Activated naive CD4-positive, alpha-beta T cell treated with anti-CD3 and anti-CD28 coated beads, Interleukin-2, amount 50 U/mL, for 72 hours (primary cell): Measurements from ENCODE around the gene SMAD4. TPM values are rescaled to one million over a fixed set of nuclear protein-coding genes. Genes with fewer than 3 reads are reported as not detected.
"Not testable (repeated sequence)": the region's sequence is repeated elsewhere in the genome, so short reads cannot be mapped to it uniquely, and the experiment has no call there.

ENCODE experiments used
- ATAC-seq, 2 donors: fragments of 150-1000 bp; cut with Tn5 transposase; 2 replicates each; pipeline ENCODE4 v1.10.0; 2021; ENCODE audit warnings: mild to moderate bottlenecking in 2 of 2, moderate library complexity in 2 of 2
- DNase-seq, 2 donors: peaks; one replicate each; pipeline ENCODE4 v3.0.0; 2021 to 2022; ENCODE audit warnings: low spot score in 2 of 2
- H3K27ac Mint-ChIP-seq, 2 donors: one replicate each; pipeline ENCODE4 v1.8.0; 2022; ENCODE audit warnings: mild to moderate bottlenecking in 2 of 2, mixed read lengths in 2 of 2
- H3K36me3 Mint-ChIP-seq, 2 donors: one replicate each; pipeline ENCODE4 v1.8.0; 2022; ENCODE audit warnings: mixed read lengths in 2 of 2
- H3K9me3 Mint-ChIP-seq, 2 donors: one replicate each; pipeline ENCODE4 v1.8.0; 2022; ENCODE audit warnings: mixed read lengths in 2 of 2
- total RNA-seq, 2 donors: library from RNA; stranded (reverse); gene quantifications; one replicate each; pipeline ENCODE4 v1.2.3, GENCODE V29; 2022

Gene SMAD4
- 10 to 100 TPM; 86.7 to 90.0 TPM for total RNA-seq

GRCh38 chr18:51029694-51030536 lies at the start of gene SMAD4:
Gene SMAD4 (plus strand): TSS chr18:51030213. CDS start chr18:51047047, 16,834 bp downstream.
- H3K36me3 Mint-ChIP-seq: peaks cover 31 to 33% of the 10 kb centered on the region in 2 donors
- no peaks in the 10 kb centered on the region for H3K9me3 Mint-ChIP-seq
- ATAC-seq: peak; percentile 87 to 91
- H3K27ac Mint-ChIP-seq: peak within 1 kb of the TSS; percentile 99
- peak; percentile 98 for DNase-seq

DNA sequence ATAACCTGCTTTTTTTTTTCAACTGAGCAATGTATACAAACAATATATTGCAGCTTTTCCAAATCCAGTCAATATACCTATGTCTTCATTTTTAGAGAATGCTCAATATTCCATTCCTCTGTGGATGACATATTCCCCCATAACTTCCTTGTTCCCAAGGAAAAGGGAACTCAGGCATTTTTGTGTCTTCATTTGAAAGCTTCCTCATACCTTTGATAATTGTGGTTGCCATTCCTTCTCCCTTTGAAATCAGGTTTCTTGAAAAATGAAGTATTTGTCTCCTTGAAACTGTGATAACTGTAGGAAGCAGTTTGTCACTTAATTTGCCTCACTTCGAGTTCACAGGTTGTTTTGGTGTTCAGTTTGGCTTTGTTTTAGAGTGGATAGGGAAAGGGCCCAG lies 48.6 kb upstream of the SMAD4 start:
- ATAC-seq (no peak), DNase-seq (no peak)
- Mint-ChIP-seq H3K9me3 (peaks cover 0 to 5% of the 10 kb centered on the region in 2 donors), H3K27ac (no peak overlapping the region), H3K36me3 (peaks cover 23 to 25% of the 10 kb centered on the region in 2 donors)

GRCh38 chr18:50982086-50982801 lies 47.8 kb upstream of the SMAD4 start:
- peaks cover 14 to 16% of the 10 kb centered on the region in 2 donors for H3K36me3 Mint-ChIP-seq
- ATAC-seq (no peak), DNase-seq (no peak)
- H3K27ac Mint-ChIP-seq: no peak overlapping the region
- peaks cover 0 to 5% of the 10 kb centered on the region in 2 donors for H3K9me3 Mint-ChIP-seq

- Mint-ChIP-seq H3K27ac (no peak overlapping the region), H3K36me3 (peaks cover 9 to 11% of the 10 kb centered on the region in 2 donors), H3K9me3 (peaks cover 0 to 5% of the 10 kb centered on the region in 2 donors)
- DNase-seq (no peak), ATAC-seq (no peak)
These were observed 47.2 kb upstream of the SMAD4 start for GRCh38 chr18:50982802-50983179.

GRCh38 chr18:50986360-50987087 lies 43.5 kb upstream of the SMAD4 start:
- H3K27ac Mint-ChIP-seq: no peak overlapping the region
- ATAC-seq: no peak
- H3K9me3 Mint-ChIP-seq: no peaks in the 10 kb centered on the region

GRCh38 chr18:50987261-50987660 lies 42.8 kb upstream of the SMAD4 start:
- no peaks in the 10 kb centered on the region for H3K36me3 Mint-ChIP-seq
- ATAC-seq (no peak), DNase-seq (no peak)
- H3K9me3 Mint-ChIP-seq: no peaks in the 10 kb centered on the region
- H3K27ac Mint-ChIP-seq: no peak overlapping the region

More at GRCh38 chr18:50986360-50987087, 43.5 kb upstream of the SMAD4 start:
- no peaks in the 10 kb centered on the region for H3K36me3 Mint-ChIP-seq
- DNase-seq: no peak

DNA sequence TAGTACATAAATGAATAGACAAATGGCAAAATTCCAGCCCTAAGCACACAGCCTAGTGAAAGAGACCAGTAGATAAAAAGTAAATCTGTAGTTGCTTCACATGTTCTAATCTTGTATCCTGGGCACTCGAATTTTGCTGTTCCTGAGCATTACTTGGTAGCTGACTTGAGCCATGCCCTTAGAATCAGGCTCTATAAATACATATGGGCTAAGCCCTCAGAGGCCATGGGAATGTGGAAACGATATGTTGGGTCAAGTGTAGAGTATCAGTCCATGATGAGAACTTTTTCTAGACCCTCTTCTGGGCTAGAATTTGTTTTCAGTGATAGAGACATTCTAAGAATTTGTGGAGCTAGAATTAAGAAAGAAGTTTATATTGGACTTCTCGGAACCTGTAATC lies 40.3 kb upstream of the SMAD4 start:
- no peak for ATAC-seq
- no peaks in the 10 kb centered on the region for H3K9me3 Mint-ChIP-seq

GRCh38 chr18:50992351-50992762 lies 37.7 kb upstream of the SMAD4 start:
- H3K9me3 Mint-ChIP-seq: no peaks in the 10 kb centered on the region
- no peak for ATAC-seq
- H3K27ac Mint-ChIP-seq: no peak overlapping the region
- H3K36me3 Mint-ChIP-seq: no peaks in the 10 kb centered on the region
- no peak for DNase-seq

More for the DNA sequence above, 40.3 kb upstream of the SMAD4 start:
- Mint-ChIP-seq H3K27ac (no peak overlapping the region), H3K36me3 (no peaks in the 10 kb centered on the region)
- no peak for DNase-seq

GRCh38 chr18:50994031-50994430 lies 36.0 kb upstream of the SMAD4 start:
- DNase-seq (no peak), ATAC-seq (no peak)
- Mint-ChIP-seq H3K27ac (no peak overlapping the region), H3K9me3 (no peaks in the 10 kb centered on the region), H3K36me3 (no peaks in the 10 kb centered on the region)

DNA sequence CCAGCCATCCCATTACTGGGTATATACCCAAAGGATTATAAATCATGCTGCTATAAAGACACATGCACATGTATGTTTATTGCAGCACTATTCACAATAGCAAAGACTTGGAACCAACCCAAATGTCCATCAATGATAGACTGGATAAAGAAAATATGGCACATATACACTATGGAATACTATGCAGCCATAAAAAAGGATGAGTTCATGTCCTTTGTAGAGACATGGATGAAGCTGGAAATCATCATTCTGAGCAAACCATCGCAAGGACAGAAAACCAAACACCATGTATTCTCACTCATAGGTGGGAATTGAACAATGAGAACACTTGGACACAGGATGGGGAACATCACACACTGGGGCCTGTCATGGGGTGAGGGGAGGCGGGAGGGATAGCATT lies 26.8 kb upstream of the SMAD4 start:
- ATAC-seq, H3K9me3 Mint-ChIP-seq, H3K27ac Mint-ChIP-seq, DNase-seq: not testable (repeated sequence)
- H3K36me3 Mint-ChIP-seq: peaks cover 9 to 10% of the 10 kb centered on the region in 2 donors

DNA sequence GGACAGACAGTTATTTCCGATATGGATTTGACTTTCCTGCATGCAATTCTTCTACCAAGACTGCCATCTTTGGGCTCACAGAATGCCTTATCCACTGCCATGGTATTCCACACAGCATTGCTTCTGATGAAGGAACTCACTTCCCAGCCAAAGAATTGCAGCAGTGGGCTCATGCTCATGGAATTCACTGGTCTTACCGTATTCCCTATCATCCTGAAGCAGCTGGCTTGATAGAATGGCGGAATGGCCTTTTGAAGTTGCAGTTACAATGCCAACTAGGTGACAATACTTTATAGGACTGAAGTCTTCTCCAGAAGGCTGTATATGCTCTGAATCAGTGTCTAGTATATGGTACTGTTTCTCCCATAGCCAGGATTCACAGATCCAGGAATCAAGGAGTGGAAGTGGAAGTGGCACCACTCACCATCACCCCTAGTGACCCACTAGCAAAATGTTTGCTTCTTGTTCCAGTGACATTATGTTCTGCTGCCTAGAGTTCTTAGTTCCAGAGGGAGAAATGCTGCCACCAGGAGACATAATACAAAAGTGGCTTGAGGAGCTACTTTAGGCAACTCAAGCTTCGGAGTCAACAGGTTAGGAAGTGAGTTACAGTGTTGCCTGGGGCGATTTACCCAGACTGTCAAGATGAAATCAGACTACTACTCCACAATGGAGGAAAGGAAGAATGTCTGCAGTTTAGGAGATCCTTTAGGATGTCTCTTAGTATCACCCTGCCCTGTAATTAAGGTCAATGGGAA lies 23.8 kb upstream of the SMAD4 start:
- DNase-seq: no peak
- ATAC-seq: no peak
- Mint-ChIP-seq H3K27ac (no peak overlapping the region), H3K36me3 (peaks cover 5 to 10% of the 10 kb centered on the region in 2 donors), H3K9me3 (peaks cover 6% of the 10 kb centered on the region in 2 donors)

DNA sequence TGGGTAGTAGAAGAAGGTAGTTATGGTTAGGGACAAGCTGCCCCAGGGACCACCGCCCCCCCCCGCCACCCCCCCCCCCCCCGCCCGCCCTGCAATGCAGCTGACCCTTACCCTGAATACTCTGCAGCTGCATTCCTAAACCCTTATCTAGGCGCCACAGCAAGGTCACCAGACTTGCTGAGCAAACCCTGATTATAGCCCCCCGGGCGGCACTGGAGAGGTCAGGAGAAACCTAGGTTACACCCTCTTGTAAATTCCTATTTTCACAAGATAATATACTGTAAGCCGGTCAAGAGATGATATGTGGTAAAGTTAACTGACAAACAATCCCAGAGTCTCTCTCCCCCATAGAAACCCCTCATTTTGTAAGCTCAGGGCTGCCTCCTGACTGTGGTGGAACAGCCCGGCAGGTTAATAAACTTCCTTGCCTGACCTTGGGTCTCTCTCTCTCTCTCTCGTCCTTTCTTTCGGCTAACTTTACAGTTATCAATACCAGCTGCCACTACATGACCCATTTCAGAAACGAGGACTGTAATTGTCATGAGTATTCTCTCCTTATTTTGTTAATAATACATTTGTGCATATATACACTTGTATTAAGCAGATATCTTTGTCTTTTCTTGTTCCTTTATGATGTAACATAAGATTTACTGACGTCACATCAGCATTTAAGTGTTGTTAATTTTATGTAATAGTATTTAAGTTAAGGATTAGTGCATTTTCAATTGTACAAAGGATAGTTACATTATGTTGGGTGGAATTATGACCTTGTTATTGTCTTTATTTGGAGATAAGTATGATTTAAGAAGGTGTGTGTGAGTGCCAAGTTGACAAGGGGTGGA lies 22.8 kb upstream of the SMAD4 start:
- ATAC-seq (no peak), DNase-seq (no peak)
- peaks cover 0 to 3% of the 10 kb centered on the region in 2 donors for H3K36me3 Mint-ChIP-seq
- peaks cover under 1 to 6% of the 10 kb centered on the region in 2 donors for H3K9me3 Mint-ChIP-seq
- no peak overlapping the region for H3K27ac Mint-ChIP-seq

DNA sequence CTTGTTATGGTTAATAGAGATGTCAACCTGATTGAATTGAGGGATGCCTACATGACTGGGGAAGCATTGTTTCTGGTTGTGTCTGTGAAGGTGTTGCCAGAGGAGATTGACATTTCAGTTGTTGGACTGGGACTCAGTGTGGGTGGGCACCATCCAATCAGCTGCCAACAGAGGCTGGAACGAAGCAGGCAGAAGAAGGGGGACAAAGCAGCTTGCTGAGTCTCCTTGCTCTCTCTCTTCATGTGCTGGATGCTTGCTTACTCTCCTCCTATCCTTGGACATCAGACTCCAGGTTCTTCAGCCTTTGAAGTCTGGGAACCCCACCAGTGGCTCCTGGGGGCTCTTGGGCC lies 22.2 kb upstream of the SMAD4 start:
- ATAC-seq (no peak), DNase-seq (no peak)
- no peak overlapping the region for H3K27ac Mint-ChIP-seq
- H3K9me3 Mint-ChIP-seq: peaks cover 0 to 6% of the 10 kb centered on the region in 2 donors
- H3K36me3 Mint-ChIP-seq: no peaks in the 10 kb centered on the region

- no peak for DNase-seq
- ATAC-seq: no peak
- no peak overlapping the region for H3K27ac Mint-ChIP-seq
- H3K9me3 Mint-ChIP-seq: no peaks in the 10 kb centered on the region
- peaks cover 0 to 2% of the 10 kb centered on the region in 2 donors for H3K36me3 Mint-ChIP-seq
These were observed 20.9 kb upstream of the SMAD4 start for GRCh38 chr18:51009072-51009471.

GRCh38 chr18:51010218-51010617 lies 19.8 kb upstream of the SMAD4 start:
- Mint-ChIP-seq H3K36me3 (peaks cover 0 to 9% of the 10 kb centered on the region in 2 donors), H3K9me3 (peaks cover 0 to under 1% of the 10 kb centered on the region in 2 donors), H3K27ac (no peak overlapping the region)
- ATAC-seq (no peak), DNase-seq (no peak)
